Inflammatory macrophage (primary cell): ENCODE results near the gene RPL11.
"Not testable (repeated sequence)": the region's sequence is repeated elsewhere in the genome, so short reads cannot be mapped to it uniquely, and the experiment has no call there.

Source experiments
- DNase-seq, 2 donors: peaks; one replicate each; pipeline ENCODE4 v3.0.0-alpha.2; 2020 to 2022
- total RNA-seq, 18 experiments: gene quantifications; one replicate each; lab custom pipeline; 2026; ENCODE audit warnings: mixed read lengths in 6 of 18, inconsistent platforms in 2 of 18; lab: John Stamatoyannopoulos, UW

Gene RPL11
- total RNA-seq: 219 to 473 (median 343) reads per million in 18 experiments

DNA sequence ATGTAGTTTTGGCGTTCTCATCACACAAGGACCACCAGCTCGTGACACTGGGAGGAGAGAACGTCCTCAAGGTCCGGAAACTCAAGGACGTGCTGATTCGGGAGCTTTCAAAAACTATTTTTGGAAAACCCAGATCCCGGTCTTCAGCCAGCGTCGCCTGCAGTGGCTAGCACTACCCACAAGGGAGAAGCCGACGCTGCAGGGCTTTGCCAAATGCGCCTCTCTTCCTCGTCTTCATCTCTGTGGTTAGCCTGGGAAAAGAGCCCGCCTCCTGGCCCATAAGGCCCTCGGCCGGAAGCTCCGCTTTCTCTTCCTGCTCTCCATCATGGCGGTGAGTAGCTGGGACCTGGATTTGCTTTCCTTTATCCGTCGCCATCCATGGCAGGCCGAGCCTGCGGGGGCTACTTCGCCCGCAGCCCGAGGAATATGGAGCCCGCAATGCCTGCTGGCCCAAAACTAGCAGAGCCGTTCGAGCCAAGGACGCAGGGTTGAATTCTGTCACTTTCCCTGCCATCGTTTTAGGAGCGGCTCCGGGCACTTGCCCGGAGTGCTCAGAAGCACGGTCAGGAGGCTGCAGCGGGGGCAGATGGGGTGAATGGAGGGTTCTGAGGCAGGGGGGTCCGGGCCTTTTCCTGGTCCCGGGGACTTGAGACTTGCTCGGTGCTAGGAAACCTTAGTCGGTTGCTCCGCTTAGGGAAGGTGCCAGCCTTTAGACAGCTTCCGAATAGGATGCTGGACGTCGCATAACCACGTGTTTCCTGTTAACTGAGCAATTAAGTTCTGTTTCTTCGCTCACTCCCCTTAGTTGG lies at the start of gene RPL11:
Gene RPL11, plus strand, starts transcription at position 308 of the 809 bp plus-strand sequence. Its CDS starts 18 bp downstream, at position 326.
- DNase-seq: peak; percentile 96 to 97

DNA sequence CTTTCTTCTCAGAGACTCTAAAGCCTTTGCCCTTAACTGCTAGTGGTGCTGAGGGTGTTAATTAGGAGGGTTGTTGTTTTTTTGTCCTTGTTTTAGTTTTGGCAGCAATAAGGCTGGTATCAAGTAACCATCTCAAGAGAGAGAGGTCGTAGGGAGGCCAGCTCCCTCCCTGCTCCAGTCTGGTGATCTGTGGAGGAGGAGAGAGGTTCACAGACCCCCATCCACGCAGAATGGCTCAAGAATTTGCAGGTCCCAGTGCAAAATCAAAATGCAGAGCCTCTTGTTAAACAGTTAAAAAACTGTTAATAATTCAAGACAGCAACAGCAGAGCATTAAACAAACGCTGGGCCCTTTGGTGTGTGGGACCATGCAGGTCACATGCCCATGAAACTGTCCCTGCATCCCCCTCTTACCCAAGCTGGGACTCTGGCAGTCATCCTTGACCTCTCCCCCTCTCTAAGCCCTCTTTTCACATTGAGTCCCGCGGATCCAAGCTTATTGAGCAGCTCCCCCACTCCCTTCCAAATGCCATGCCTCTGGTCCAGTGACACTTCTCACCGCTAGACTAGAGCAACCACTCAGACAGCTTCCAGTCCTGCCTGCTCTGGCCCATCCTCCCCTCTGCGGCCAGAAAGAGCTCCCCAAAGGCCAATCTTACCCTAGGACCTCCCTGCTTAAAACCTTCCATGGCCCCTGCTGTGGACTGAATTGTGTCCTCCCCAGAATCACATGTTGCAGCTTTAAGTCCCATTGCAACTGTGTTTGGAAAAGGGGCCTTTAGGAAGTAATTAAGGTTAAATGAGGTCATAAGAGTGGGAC lies 47.7 kb upstream of the RPL11 start:
- DNase-seq: no peak

DNA sequence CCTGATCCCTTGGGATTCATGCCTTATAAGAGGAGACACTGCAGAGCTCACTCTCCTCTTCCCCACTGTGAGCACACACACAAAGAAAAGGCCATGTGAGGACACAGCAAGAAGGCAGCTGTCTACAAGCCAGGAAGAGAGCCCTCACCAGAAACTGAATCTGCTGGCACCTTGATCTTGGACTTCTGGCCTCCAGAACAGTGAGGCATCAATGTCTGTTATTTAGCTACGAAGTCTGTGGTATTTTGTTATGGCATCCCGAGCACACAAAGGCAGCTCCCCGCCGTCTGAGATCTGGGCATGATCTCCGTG lies 47.1 kb upstream of the RPL11 start:
- DNase-seq: no peak

DNA sequence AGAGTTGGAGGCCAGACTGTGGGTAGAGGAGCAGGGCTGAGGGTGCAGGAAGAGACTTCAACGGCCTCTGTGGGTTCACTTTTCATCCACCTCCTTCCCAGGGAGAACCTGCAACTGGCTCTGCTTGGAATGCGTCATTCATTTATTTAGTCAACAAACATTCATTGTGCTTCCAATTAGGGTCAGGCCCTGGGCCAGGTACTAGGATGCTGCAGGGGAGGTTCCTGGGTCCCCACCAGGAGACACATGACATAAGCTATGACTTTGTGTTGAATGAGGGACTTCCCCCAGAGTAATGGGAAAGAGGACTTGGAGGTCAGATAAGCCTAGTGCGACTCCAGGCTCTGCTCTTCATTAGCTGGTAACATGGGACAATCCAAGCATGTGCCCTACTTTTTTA lies 46.3 kb upstream of the RPL11 start:
- DNase-seq: no peak

DNA sequence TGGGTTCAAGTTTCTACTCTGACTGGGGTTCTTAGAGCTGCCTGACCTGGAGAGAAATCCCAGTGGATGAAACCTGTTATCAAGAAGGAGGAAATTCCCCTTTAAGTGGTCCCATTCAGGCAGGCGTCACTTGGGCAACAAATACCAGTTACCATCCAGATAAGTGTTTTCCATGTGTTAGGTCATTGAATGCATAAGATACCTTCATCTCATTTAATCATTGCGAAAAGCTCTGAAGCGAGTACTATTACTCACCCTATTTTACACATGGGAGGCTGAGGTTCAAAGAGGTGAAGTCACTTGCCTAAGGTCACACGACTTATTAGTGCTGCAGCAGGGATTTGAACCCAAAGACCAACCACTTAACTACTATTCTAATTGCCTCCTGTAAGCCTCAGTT lies 45.5 kb upstream of the RPL11 start:
- DNase-seq: no peak

DNA sequence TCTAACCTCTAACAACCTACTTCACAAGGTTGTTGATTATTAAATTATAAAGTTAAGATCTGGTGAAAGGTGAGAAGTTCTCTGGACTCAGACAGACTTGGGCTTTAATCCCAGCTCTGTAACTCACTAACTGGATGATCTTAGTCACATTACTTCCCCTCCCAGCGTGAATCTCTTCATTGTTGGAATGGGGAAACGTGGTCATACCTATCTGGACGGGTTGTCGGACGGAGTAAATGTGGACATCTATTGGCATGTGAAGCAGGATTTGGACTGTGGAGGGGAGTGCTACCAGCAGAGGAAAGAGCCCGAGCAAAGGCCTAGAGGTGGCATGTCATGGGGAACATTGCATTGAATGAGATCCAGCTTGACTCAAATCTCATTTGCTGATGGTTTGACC lies 45.1 kb upstream of the RPL11 start:
- no peak for DNase-seq

DNA sequence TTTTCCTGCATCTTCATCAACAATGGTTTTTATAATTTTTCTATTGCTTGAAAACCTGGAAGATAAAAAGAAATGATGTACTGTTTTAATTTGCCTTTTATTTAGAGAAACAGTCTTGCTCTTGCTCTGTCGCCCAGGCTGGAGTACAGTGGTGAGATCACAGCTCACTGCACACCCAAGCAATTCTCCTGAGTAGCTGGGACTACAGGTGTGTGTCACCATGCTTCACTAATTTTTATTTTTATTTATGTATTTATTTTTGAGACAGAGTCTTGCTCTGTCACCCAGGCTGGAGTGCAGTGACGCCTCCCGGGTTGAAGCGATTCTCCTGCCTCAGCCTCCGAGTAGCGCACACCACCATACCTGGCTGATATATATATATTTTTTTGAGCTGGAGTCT lies 43.0 kb upstream of the RPL11 start:
- no peak for DNase-seq

DNA sequence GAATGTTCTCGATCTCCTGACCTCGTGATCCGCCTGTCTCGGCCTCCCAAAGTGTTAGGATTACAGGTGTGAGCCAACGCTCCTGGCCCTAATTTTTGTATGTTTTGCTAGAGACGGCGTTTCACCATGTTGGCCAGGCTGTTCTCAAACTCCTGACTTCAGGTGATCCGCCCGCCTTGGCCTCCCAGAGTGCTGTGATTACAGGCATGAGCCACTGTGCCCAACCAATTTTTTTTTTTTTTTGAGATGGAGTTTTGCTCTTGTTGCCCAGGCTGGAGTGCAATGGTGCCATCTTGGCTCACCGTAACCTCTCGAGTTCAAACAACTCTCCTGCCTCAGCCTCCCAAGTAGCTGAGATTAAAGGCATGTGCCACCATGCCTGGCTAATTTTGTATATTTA lies 42.4 kb upstream of the RPL11 start:
- not testable (repeated sequence) for DNase-seq

DNA sequence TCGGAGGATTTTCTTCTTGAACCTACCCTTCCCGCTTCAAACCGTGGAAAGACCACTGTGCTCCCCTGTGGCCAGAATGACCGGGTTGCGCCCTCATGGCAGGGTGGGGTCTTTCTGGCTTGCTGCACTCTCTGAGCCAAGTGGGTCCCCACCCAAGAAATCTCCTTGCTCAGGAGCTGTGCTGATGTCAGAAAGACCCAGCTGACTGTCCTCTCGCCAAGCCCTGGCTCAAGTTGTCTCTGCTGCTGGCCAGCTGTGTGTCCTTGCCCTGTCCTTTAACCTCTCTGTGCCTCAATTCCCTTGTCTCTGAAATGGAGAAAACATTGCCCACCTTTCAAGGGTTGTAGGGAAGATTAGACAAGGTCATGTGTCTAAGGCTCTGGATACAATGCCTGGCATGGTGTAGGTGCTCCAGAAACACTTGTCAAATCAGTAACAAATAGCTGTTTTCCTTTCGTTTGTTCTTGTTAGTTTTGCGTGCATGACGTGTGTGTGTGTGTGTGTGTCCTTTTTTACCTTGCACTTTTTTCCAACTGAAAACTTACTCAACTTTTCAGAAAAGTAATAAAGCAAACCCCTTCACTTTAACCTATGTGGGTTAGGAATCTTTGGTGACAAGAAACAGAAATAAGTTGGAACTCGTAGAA lies 41.1 kb upstream of the RPL11 start:
- DNase-seq: no peak

DNA sequence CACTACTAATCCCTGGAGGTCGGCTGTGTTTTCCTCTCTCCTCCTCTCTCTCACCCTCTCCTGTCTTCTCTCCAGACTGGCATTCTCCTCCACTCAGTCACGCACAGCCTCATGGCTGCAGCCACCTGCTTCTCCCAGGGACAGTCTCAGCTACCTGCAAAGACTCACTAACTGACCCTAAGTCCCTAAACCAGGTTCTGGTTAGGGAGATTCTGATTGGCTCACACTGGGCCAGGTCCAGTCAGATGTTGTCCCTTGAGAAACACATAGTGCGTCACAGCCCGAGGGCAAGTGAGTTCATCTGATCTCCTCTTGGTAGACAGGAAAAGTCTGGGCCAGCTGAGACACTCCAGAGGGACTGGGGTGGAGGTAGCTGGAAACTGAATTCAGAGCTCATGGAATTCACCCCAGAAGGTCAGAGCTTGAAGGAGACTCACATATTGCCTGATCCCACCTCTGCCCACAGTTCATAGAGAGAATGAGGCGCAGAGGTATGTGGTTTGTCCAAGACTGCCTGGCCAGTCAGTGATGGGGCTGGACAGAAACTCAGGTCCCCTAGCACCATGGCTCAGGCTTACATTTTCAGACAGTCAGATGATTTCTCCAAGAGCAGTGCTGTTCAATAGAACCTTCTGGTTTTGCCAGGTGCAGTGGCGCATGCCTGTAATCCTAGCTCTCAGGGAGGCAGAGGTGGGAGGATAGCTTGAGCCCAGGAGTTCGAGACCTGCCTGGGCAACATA lies 40.4 kb upstream of the RPL11 start:
- no peak for DNase-seq

DNA sequence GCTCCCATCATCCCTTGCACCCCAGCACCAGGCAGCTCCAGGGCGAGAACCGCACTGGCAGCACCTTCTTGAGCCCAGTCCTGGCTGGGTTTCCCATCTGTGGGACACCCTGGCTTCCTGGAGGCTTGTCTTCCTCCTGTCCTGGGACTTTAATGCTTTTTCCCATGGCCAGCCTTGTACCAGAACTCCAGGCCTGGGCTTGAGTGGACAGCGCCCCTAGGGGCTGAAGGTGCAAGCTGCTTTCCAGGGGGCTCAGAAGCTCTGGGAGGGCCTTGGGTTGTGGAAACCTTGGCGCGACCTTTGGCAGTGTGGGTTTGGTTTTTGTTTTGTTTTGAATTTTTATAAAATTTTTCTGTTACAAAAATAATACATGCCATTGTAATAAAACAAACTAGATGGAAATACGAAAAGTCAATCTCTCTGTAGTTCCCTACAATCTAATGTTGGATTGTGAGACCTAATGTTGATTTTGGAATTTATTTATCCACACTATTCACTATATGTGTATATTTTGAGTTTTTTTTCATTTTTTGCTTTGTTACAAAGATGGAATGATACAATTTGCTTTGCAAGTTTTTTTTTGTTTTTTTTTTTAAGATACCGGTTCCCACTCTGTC lies 33.8 kb upstream of the RPL11 start:
- DNase-seq: peak; percentile 40 to 50

DNA sequence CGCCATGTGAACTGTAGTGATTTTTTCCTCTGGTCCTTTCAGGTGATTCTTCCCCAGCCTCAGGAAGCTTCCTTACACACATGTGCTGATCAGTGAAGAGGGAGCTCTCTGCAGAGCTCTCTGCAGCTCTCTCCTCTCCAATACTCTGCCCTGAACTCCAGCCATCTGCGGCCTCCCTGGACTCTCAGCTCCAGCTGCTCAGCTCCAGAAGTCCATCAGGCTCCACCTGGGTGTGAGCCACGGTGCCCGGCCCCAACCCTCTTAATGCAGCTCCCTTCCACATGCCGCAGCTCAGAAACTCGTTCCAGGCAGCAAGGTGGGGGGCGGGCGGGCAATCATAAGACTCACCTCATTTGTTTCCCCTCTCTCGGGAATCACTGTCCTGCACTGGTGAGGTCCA lies 30.9 kb upstream of the RPL11 start:
- no peak for DNase-seq

DNA sequence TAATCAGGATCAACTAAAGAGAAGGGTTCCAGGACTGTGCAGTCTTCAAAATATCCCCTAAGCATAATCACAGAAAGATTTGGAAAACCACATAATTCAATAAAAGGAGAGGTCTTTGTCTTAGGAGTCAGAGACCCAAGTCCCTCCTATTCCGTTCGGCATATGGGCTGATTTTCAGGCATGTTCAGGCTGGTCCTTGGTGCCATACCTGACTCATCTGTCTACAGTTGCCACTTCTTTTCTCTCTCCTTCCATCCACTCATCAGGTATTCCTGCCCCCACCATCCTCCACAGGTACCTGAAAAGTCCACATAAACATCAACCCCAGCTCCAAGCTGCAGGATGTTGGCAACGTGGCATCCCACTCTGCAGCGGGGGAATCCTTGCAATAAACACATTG lies 29.7 kb upstream of the RPL11 start:
- no peak for DNase-seq

DNA sequence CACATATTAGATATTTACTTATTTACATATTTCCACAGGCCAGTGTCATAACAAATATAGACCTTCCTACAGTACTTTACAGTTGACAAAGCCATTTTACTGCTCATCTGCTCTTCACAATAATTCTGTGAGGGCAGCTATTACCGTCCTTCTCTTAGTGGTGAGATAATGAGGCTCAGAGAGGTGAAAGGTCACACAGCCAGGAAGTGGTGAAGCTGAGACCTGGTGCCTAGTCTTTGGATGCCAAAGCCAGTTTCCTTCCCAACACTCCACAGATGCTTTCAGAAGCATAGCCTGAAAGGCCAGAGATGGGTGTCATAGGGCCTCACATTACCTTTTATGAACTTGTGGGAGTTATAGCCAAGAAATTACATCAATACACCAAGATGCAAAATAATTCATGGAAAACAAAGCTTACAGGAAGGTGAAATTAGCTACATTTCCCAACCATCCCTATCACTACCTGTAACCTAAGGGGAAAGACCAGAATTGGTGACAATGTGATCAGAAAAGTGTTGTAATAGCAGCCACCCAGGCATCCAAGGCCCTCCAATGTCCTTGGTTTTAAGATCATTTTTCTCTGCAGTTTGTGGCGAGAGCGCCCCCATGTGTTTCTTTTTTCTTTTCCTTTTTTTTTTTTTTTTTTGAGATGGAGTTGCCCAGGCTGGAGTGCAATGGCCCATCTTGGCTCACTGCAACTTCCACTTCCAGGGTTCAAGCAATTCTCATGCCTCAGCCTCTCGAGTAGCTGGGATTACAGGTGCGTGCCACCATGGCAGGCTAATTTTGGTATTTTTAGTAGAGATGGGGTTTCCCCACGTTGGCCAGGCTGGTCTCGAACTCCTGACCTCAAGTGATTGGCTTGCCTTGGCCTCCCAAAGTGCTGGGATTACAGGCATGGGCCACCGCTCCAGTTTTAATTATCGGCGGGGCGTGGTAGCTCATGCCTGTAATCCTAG lies 26.5 kb upstream of the RPL11 start:
- DNase-seq: peak; percentile 23 to 29

DNA sequence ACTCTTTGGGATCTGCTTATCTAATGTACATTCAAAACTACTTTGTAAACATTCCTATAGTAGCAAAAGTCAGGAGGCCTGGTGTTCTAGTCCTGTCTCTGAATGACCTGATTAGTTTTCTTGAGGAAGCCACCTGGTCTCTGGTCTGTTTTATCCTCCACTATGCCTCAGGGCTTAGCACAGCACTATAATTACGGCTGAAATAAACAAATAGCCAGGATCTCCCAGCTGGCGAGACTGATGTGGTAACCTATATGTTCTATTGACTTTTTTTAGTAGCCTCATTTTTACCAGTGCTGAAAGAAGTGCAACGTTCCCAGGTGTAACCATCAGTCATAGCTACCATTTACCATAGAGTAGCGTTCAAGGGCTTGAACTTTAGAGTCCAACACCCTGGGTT lies 24.2 kb upstream of the RPL11 start:
- no peak for DNase-seq

DNA sequence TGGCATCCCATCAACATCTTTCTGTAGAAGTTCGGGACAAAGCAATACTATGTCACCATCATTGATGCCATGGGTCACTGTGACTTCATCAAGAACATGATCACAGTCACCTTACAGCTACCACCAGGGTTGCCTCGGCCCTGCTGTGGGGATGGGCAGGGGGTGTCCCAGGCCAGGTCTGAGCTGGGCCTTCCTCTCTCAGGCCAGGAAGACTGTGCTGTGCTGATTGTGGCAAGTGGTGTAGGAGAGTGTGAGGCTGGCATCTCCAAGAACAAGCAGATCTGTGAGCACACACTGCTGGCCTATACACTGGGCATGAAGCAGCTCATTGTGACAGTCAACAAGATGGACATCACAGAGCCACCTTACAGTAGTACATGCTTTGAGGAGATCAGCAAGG lies 20.9 kb upstream of the RPL11 start:
- no peak for DNase-seq

DNA sequence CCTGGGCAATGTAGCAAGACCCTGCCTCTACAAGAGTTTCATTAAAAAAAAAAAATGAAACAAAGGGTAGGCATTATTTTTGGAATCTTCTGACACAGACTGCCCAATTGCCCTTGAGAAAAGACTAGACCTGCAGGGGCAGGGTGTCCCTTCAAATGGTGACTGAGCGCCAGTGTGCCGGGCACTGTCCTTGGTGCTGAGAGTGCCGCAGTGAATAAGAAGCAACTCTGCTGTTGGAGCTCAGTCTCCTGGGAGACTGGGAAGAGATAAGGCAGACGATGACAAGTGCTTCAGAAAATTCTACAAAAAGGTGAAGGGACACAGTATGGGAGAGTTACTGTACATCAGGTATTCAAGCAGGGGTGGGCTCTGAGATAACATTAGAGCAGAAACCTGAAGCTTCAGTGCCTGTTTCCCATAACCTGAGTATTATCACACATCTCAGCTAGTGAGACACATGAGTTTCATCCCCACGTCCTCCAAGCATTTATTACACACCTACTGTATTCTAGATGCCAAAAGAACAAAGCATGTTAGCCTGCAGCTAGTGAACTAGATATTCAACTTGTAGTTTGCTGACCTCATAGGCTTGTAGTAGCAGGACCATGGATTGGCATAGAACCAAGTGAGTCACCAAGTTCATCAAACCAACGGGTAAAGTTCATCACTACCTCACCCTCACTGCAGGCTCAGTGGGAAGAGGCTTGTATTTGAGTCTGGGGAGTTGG lies 18.4 kb upstream of the RPL11 start:
- peak in 1 of 2 donors; percentile 40 for DNase-seq

DNA sequence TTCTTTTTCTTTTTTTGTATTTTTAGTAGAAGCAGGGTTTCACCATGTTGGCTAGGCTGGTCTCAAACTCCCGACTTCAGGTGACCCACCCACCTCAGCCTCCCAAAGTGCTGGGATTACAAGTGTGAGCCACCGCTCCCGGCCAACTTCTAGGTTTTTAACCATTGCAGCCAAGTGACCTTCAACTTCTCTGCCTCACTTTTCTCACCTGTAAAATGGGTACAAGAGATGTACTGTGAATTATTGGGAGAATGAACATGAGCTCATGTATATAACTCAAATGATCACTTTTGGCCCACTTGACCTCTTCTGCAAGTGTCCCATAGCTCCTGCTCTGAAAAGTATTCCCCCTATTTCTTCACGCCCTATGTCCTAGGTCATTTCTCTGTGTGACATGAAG lies 11.8 kb upstream of the RPL11 start:
- DNase-seq: no peak

DNA sequence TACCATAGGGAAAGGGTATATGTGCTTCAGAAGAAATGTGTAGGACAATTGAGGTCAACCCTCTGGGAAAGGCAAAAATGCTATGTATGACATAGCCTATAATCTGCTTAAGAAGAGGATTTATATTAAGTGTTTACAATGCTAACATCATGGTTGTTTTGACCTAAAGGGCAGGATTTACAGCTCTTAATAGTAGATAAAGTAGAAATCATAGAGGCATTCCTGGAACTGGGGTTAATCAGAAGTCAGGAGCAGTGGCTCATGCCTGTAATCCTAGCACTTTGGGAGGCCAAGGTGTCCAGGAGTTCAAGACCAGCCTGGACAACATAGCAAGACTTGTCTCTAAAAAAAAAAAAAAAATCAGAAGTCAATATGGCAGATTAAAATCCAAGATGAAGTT lies 8.7 kb upstream of the RPL11 start:
- DNase-seq: no peak

DNA sequence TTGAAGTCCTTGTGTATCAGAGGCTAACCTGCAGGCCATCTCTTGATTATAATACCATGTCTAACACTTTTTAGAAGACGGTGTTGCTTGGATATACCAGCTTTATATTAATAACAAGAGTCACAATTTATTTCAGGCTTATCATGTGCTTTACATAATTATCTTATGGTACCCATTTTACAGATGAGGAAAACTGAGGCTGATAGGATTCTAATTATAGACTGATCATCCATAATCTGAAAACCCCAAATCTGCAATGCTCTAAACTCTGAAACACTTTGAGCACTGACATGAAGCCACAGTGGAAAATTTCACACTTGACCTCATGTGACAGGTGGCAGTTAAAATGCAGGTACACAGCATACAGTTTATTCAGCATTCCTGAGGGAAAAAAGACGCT lies 7.2 kb upstream of the RPL11 start:
- no peak for DNase-seq
